GDM1 (cell line): ENCODE measurements around the gene PHOSPHO2.
"Not testable (repeated sequence)": the region's sequence is repeated elsewhere in the genome, so short reads cannot be mapped to it uniquely, and the experiment has no call there.

Experiments used
- DNase-seq: peaks from one replicate; lab custom pipeline; 2025; lab: John Stamatoyannopoulos, UW

The PHOSPHO2 gene

DNA sequence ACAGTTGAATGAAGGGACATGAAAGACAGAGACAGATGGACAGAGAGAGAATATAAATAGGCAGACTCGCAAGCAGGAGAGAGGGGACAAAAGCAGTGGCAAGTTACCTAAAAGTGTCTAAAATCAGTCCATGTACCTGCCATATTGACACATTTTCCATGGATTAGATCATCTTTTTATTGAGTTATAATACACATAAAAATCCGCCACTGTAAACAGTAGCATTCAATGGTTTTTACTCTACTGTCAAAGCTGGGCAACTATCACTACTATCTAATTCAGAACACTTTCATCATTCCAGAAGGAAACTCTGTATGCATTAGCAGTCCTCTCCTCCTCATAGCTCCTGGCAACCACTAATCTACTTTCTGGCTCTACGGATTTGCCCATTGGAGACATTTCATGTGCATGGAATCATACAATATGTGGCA, 10.1 kb upstream of the PHOSPHO2 start:
- no peak for DNase-seq

DNA sequence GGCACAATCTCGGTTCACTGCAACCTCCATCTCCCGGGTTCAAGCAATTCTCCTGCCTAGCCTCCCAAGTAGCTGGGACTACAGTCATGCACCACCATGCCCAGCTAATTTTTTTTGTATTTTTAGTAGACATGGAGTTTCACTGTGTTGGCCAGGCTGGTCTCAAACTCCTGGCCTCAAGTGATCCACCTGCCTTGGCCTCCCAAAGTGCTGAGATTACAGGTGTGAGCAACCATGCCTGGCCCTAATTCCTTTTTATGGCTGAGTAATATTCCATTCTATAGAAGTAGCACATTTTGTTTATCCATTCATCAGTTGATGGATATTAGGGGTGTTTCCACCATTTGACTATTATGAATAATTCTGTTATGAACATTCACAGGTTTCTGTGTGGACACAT, 9.6 kb upstream of the PHOSPHO2 start:
- not testable (repeated sequence) for DNase-seq

GRCh38 chr2:169686825-169687224, 7.4 kb upstream of the PHOSPHO2 start:
- not testable (repeated sequence) for DNase-seq

DNA sequence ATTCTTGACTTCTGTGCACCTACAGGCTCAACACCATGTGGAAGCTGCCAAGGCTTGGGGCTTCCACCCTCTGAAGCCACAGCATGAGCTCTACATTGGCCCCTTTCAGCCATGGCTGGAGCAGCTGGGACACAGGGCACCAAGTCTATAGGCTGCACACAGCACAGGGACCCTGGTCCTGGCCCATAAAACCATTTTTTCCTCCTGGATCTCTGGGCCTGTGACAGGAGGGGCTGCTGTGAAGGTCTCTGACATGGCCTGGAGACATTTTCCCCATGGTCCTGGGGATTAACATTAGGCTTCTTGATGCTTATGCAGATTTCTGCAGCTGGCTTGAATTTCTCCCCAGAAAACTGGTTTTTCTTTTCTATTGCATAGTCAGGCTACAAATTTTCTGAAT, 6.3 kb upstream of the PHOSPHO2 start:
- DNase-seq, result not testable (repeated sequence)

DNA sequence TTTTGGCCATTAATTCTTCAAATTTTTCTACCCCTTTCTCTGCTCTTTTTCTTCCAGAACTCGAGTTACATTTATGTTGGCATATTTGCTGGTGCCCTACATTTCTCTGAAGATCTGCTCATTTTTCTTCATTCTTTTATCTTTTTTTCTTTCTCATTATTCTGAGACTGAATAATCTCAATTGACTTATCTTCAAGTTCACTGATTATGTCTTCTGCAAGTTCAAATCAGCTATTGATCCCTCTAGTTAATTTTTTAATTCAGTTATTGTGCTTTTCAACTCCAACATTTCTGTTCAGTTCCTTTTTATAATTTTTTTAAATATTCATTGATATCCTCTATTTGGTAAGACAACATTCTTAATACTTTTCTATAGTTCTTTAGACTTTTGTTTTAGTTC, 3.3 kb upstream of the PHOSPHO2 start:
- DNase-seq, result no peak

GRCh38 chr2:169692718-169693117, 1.6 kb upstream of the PHOSPHO2 start:
- no peak for DNase-seq

- no peak for DNase-seq
Observed at GRCh38 chr2:169693360-169693759, 909 bp upstream of the PHOSPHO2 start.

DNA sequence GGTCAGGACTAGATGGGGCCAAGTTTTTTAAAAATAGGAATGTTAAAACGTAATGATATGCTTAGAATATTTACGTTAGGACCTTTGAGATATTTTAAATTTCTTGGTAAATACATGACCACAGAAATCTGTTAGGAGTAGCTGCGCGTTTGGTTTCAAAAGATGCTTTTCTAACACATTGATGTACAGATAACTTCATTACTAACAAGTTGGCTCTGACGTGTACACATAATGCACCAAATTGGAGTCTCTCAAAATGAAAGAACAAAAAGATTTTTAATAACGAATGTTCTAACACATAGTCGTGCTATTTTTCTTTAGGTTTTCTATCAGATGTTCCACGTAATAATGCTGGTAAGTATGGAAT, 608 bp downstream of the PHOSPHO2 start:
- DNase-seq, result no peak

GRCh38 chr2:169696381-169696780, 2.1 kb downstream of the PHOSPHO2 start:
- DNase-seq, result no peak

- not testable (repeated sequence) for DNase-seq
Observed at GRCh38 chr2:169699173-169699572, 4.9 kb downstream of the PHOSPHO2 start.

DNA sequence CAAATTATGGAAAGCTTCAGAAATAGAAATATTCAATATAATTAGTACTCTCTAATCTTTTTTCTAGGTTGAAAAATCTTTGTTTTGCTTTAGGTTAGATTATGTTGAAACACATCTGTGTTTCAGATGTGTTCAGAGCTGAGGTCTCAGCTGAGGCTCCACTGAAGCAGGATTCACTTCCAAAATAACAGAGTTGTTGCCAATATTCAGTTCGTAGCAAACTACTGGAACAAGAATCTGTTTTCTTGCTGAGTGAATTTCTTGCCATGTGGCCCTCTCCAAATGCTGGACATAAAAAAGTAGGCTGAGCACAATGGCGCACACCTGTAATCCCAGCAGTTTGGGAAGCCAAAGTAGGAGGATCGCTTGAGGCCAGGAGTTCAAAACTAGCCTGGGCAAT, 8.7 kb downstream of the PHOSPHO2 start:
- no peak for DNase-seq

DNA sequence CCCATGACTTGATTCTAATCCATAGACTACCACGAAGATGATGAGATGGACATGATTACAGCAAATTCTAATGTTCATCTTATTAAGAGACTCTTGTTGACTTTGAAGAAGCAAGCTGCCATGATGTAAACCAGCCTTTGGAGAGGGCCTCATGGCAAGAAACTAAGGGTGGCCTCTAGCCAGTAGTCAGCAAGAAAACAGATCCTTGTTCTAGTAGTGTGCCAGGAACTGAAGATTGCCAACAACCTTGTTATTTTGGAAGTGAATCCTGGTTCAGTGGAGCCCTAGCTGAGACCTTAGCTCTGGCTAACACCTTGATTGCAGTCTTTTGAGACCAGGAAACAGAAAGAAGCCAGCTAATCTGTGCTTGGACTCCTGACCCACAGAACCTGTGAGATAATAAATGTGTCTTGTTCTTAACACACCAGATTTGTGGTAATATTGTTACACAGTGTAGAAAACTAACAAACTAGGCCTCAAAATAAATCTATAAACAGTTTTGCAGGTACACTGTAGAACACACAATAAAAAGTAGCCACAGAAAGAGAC, 10.0 kb downstream of the PHOSPHO2 start:
- DNase-seq, result no peak

DNA sequence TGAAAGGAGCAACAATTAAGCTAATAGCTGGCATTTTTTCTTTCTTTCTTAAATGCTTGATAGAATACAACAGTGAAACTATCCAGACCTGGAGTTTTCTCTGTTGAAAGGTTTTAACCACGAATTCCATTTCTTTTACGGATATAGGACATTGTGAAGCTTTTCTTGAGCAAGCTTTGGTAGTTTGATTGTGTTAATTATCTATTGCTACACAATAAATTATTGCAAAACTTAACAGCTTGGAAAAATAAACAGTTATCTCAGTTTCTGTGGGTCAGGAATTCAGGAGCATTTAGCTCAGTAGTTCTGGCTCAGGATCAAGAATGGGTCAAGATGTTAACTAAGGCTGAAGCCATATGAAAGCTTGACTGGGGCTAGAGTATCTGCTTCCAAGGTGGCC, 11.7 kb downstream of the PHOSPHO2 start:
- DNase-seq, result no peak

DNA sequence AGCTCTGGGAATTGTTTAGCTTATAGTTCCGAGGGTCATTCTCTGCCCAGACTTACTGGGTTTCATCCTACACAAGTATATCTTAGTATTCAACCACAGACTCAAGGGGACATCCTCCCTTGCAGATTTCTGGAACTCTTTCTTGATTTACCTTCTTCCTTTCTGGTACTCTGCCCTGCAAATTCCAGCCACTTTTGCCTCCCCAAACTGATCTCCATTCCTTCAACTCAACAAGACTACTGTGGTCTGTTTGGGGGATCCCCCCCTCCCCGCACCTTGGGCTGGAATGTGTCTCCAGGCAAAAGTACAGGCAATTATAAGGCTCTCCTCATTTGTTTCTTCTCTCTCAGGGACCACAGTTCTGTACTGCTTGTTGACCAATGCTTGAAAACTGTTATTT, 13.4 kb downstream of the PHOSPHO2 start:
- no peak for DNase-seq

DNA sequence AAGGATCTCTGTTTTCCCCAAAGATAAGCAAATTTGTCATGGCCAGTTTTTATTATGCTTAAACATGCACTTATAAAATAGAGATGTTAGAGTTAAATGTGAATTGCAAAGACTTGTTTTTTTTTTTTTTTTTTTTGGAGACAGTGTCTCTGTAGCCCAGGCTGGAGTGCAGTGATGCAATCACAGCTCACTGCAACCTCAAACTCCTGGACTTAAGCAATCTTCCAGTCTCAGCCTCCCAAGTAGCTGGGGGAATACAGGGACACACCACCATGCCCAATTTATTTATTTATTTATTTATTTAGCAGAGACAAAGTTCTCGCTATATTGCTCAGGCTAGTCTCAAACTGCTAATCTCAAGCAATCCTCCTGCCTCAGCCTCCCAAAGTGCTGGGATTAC, 15.1 kb downstream of the PHOSPHO2 start:
- DNase-seq, result no peak

DNA sequence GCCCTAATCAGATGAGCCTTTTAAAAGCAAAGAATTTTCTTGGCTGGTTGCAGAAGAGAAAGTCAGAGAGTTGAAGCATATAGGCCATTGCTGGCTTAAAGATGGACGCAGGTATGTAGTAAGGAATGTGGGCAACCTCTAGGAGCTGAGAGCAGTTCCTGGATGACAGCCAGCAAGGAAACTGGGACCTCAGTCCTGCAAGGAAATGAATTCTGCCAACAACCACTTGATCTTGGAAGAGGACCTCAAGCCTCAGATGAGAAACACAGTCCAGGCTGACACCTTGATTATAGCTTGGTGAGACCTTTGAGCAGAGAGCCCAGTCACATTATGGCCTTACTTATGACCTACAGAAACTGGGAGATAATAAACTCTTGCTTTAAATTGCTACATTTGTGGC, 15.7 kb downstream of the PHOSPHO2 start:
- no peak for DNase-seq

DNA sequence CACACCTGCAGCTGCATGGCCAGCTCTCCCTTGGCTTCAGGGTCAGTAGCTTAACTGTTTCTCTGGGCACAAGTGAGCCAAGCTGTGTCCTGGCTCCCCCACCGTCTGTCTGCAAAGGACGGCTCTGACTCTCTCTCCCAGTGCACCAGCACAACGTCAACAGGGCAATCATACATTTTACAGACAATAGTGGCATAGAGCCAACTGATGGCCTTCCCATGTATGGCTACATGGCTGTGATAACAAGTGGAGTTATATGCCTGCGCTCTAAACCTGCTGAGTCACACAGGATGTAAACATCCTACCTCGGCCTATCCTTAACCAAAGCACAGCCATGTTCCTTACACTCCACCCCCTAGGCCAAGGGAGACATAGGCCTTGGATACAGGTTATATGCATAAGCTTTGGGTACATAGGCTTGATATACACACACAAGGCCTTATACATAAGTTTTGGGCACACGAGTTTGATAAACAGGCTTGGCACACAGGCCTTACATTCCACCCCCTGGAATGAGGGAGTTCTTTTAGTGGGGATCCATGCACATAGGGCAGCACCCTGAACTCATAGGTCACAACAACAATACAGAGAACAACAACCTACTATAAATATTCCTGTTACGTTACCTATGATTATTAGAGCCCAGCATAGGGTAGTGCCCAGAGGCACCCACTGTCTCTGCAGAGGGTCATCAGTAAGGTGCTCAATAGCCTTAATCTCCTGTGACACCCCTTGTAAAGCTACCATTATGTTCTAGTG, 17.7 kb downstream of the PHOSPHO2 start:
- DNase-seq, result no peak

GRCh38 chr2:169712791-169713227, 18.5 kb downstream of the PHOSPHO2 start:
- no peak for DNase-seq

DNA sequence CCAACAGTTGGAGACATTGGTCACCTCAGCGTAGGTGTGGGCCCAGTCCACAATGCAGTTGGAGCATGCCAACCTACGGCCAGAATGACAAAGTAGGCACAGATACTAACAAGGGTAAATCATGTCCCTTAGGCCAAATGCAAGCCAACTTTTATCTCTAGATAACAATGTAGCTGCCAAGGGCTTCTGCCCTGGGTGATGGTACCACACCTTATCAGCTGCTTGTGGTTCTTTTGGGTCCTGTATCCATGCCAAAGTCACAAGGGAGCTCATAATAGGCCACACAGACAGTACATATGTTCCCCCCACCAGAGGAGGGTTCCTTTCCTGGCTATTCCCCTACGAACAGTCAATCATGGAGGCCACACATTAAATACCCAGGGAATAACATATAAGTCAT, 19.1 kb downstream of the PHOSPHO2 start:
- DNase-seq, result no peak

- DNase-seq, result no peak
Observed at GRCh38 chr2:169714699-169715098, 20.4 kb downstream of the PHOSPHO2 start.

- no peak for DNase-seq
Observed at GRCh38 chr2:169715379-169716237, 21.3 kb downstream of the PHOSPHO2 start.

DNA sequence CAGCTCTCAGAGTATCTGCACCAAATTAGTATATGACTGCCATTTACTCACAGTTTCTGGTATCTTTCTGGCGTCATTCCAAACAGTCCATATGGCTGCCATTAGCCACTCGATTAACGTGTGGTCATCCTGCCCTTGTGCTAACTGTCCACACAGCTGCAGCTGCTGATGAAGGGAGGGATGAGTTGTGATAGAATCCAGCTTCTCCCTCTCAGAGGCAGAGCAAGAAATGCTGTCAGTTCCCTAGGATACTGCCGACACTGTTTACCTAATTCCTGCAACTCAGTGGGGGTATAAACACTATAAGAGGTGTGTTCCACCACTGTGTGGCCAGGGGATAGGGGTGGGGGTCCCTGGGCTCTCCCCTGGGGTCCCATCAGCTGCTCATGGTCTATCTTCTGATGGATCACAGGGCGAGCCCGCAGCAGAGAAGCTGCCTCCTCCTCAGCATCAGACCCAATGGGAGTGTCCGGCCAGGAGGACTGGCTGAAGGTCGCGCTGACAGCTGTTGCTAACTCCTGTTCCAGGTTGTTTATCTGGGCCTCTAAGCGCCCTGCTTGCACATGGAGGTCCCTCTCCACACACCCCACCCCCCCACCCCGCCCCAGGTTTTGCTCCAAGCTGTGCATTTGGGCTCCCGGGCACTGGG, 22.1 kb downstream of the PHOSPHO2 start:
- DNase-seq, result no peak
